ENCODE data around the gene SLC16A7. TPM values are rescaled to one million over a fixed set of nuclear protein-coding genes. Genes with fewer than 3 reads are reported as not detected.

SLC16A7 gene
- total RNA-seq, 6 experiments from 2014 or later = 38.3 to 49.6 (median 41.7) TPM

- no peak for TF ChIP-seq CTCF (IDR thresholded peaks at IDR 0.05)
- Mint-ChIP-seq H3K4me3 (no peak overlapping the region), H3K27me3 (ENCODE audit: insufficient read depth) (no peaks in the 10 kb centered on the region), H3K36me3 (ENCODE audit: low read depth) (peaks cover 4% of the 10 kb centered on the region), H3K27ac (no peak overlapping the region; the same call in 1 of the 2 replicates), H3K9me3 (no peaks in the 10 kb centered on the region), H3K4me1 (ENCODE audit: low read depth) (peaks cover 49% of the 10 kb centered on the region)
- DNase-seq = no peak
Measured at GRCh38 chr12:59652130-59652529, 56.3 kb downstream of the SLC16A7 start.

GRCh38 chr12:59654061-59654460 is 58.2 kb downstream of the SLC16A7 start:
- no peaks in the 10 kb centered on the region for H3K9me3 Mint-ChIP-seq
- H3K4me3 Mint-ChIP-seq = no peak overlapping the region
- no peak for TF ChIP-seq CTCF (IDR thresholded peaks at IDR 0.05)

GRCh38 chr12:59657266-59657665 is 61.4 kb downstream of the SLC16A7 start:
- no peaks in the 10 kb centered on the region for H3K9me3 Mint-ChIP-seq
- peak; percentile 13 for DNase-seq
- H3K4me3 Mint-ChIP-seq = no peak overlapping the region
- no peaks in the 10 kb centered on the region for H3K27me3 Mint-ChIP-seq (ENCODE audit: insufficient read depth)
- no peaks in the 10 kb centered on the region for H3K36me3 Mint-ChIP-seq (ENCODE audit: low read depth)
- peaks cover 30% of the 10 kb centered on the region for H3K4me1 Mint-ChIP-seq (ENCODE audit: low read depth)
- TF ChIP-seq CTCF (IDR thresholded peaks at IDR 0.05) = no peak
- H3K27ac Mint-ChIP-seq = no peak overlapping the region; the same call in 1 of the 2 replicates

More at GRCh38 chr12:59654061-59654460, 58.2 kb downstream of the SLC16A7 start:
- Mint-ChIP-seq H3K4me1 (ENCODE audit: low read depth) (peaks cover 44% of the 10 kb centered on the region), H3K27me3 (ENCODE audit: insufficient read depth) (no peaks in the 10 kb centered on the region), H3K27ac (no peak overlapping the region), H3K36me3 (ENCODE audit: low read depth) (no peaks in the 10 kb centered on the region)
- DNase-seq = no peak

- Mint-ChIP-seq H3K9me3 (no peaks in the 10 kb centered on the region), H3K27me3 (ENCODE audit: insufficient read depth) (no peaks in the 10 kb centered on the region), H3K4me3 (no peak overlapping the region)
Measured at GRCh38 chr12:59657711-59658110, 61.9 kb downstream of the SLC16A7 start.

GRCh38 chr12:59660148-59660547 is 64.3 kb downstream of the SLC16A7 start:
- Mint-ChIP-seq H3K36me3 (ENCODE audit: low read depth) (no peaks in the 10 kb centered on the region), H3K9me3 (no peaks in the 10 kb centered on the region), H3K4me3 (no peak overlapping the region), H3K27me3 (ENCODE audit: insufficient read depth) (no peaks in the 10 kb centered on the region), H3K27ac (no peak overlapping the region), H3K4me1 (ENCODE audit: low read depth) (peaks cover 30% of the 10 kb centered on the region)
- no peak for TF ChIP-seq CTCF (IDR thresholded peaks at IDR 0.05)
- DNase-seq = no peak

More at GRCh38 chr12:59657711-59658110, 61.9 kb downstream of the SLC16A7 start:
- no peak for TF ChIP-seq CTCF (IDR thresholded peaks at IDR 0.05)
- Mint-ChIP-seq H3K36me3 (ENCODE audit: low read depth) (no peaks in the 10 kb centered on the region), H3K4me1 (ENCODE audit: low read depth) (peaks cover 30% of the 10 kb centered on the region), H3K27ac (no peak overlapping the region)
- DNase-seq = no peak
